ENCODE data around the gene PRPF18. TPM values are rescaled to one million over a fixed set of nuclear protein-coding genes. Genes with fewer than 3 reads are reported as not detected.

PRPF18 gene
- total and polyA plus RNA-seq, 2 of the 4 experiments (the other 2 are of a cell fraction), result 10.0 to 16.9 TPM

DNA sequence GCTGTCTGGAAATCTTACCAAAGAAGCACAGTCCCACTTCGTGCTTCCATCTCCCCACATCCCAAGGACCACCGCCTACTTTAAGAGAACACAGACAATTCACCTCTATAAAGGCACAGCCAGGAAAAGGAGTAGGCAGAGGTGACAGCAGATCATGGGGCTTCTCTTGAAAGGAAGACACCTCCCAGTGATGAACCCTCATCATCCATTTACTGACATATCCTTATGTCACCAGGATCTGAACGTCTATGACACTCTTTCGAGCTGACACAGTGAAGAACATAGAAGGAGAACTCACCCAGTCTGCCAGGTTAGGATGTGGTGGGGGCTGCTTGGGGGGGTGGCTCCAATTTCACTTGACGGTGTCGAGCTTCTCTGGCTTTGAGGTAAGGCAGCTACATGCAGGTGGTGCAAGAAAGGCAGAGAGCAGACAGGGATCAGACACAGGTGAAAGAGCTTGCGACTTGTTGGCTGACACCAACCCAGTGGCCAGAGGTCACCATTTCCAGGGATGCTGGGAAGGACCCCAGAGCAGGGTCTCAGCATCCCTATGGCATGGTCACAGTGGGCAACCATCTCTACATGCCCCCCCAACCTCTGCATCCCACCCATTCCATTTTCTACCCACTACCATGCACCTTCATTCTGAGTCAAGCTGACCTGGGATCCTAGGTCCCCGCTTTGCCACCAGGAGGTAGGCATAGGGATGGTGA lies 67.5 kb downstream of the PRPF18 start:
- H3K4me1 ChIP-seq (ENCODE audit: control insufficient read depth, insufficient read depth, low read length), result peaks cover under 1% of the 10 kb centered on the region; the same call in 1 of the 2 replicates
- H2AFZ ChIP-seq (replicated peaks; ENCODE audit: low read length, poor library complexity), result no peak overlapping the region
- no peak overlapping the region for H4K91ac ChIP-seq (ENCODE audit: insufficient read depth, low read depth, low read length)
- CTCF ChIA-PET, result interaction anchor here (0.5 to 0.8 kb wide), 2 partner anchors 28 to 68 kb away, joined by 6 to 8 read pairs; no protein-coding TSS in a partner anchor
- POLR2A ChIA-PET (ENCODE audit: unreplicated experiment), result no interaction called here
- H2AK9ac ChIP-seq (replicated peaks; ENCODE audit: low read depth, low read length, poor library complexity), result no peak overlapping the region
- no peak overlapping the region for H2AK5ac ChIP-seq (ENCODE audit: low read depth, low read length)
- H3K23ac ChIP-seq (ENCODE audit: low read depth, low read length), result no peak overlapping the region
- H2BK120ac ChIP-seq (ENCODE audit: low read depth, low read length), result no peak overlapping the region
- no peak overlapping the region for H3K4me3 ChIP-seq (ENCODE audit: insufficient read depth, low read depth, low read length)
- H2BK5ac ChIP-seq (ENCODE audit: low read depth, low read length, poor library complexity, severe bottlenecking), result no peak overlapping the region
- intact Hi-C loops (cut with micrococcal nuclease) (no loop called here), dilution Hi-C loops (cut with HindIII; ENCODE audit: low sequenced_read_pairs, unreplicated experiment) (no loop called here), in situ Hi-C loops (cut with MboI; ENCODE audit: low sequenced_read_pairs) (loop anchor here (25.0 kb wide), 1 partner anchor 433 kb away; no protein-coding TSS in a partner anchor)
- DNase-seq (no peak), ATAC-seq (ENCODE audit: low read depth) (no peak)
- no peaks in the 10 kb centered on the region for H3K27me3 ChIP-seq (ENCODE audit: control insufficient read depth, insufficient read depth, low read length)
- no peak overlapping the region for H3K18ac ChIP-seq (ENCODE audit: low read depth, low read length)
- no peak overlapping the region for H3K4me2 ChIP-seq (ENCODE audit: low read depth, low read length)
- peaks cover 9% of the 10 kb centered on the region; the same call in 1 of the 2 replicates for H4K20me1 ChIP-seq (ENCODE audit: insufficient read depth, low read length)
- BruUV-seq (replicated peaks), result no TSS peak
- no CpG with 5 or more reads among the region's 8 CpGs for WGBS, 2 experiments (ENCODE audit: extremely low coverage in 2 of 2, insufficient read length in 1 of 2)
- no peak overlapping the region for H2BK15ac ChIP-seq (ENCODE audit: low read depth, low read length)
- H4K8ac ChIP-seq (ENCODE audit: low read depth in 2 of 2, low read length in 2 of 2), result no peak overlapping the region
- no peak overlapping the region for H3K56ac ChIP-seq (ENCODE audit: extremely low read depth, insufficient read depth, low read length)
- H3K9ac ChIP-seq (ENCODE audit: low read depth, low read length), result no peak overlapping the region
- H4K5ac ChIP-seq (ENCODE audit: low read depth, low read length), result no peak overlapping the region
- peaks cover 63% of the 10 kb centered on the region for H3K36me3 ChIP-seq (ENCODE audit: control insufficient read depth, insufficient read depth, low read length)
- no peak overlapping the region for H3K27ac ChIP-seq (ENCODE audit: insufficient read depth, low read length)
- no peaks in the 10 kb centered on the region; the same call in 1 of the 2 replicates for H3K9me1 ChIP-seq (ENCODE audit: insufficient read depth, low read length)
- H3K14ac ChIP-seq (replicated peaks; ENCODE audit: low read depth, low read length), result no peak overlapping the region
- no peaks in the 10 kb centered on the region for H3K9me3 ChIP-seq (ENCODE audit: control insufficient read depth, insufficient read depth, low read length)
- H3K4ac ChIP-seq (ENCODE audit: low read depth, low read length), result no peak overlapping the region
- H3K79me1 ChIP-seq (ENCODE audit: low read depth in 1 of 2, low read length in 2 of 2), result peaks cover 4 to 42% of the 10 kb centered on the region in 2 experiments; a peak in 3 of 4 replicates
- TF ChIP-seq MAZ (IDR thresholded peaks at IDR 0.05; ENCODE audit: borderline replicate concordance, low read depth, low read length), result no peak
- no peak for TF ChIP-seq RAD21 (IDR thresholded peaks at IDR 0.05; ENCODE audit: low read length)
- TF ChIP-seq, protein P1, sequence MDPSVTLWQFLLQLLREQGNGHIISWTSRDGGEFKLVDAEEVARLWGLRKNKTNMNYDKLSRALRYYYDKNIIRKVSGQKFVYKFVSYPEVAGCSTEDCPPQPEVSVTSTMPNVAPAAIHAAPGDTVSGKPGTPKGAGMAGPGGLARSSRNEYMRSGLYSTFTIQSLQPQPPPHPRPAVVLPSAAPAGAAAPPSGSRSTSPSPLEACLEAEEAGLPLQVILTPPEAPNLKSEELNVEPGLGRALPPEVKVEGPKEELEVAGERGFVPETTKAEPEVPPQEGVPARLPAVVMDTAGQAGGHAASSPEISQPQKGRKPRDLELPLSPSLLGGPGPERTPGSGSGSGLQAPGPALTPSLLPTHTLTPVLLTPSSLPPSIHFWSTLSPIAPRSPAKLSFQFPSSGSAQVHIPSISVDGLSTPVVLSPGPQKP (IDR thresholded peaks at IDR 0.05; ENCODE audit: borderline replicate concordance, low read depth, low read length), result no peak
- no peak for TF ChIP-seq CEBPB (IDR thresholded peaks at IDR 0.05; ENCODE audit: low read depth, low read length)
- TF ChIP-seq, protein P2, sequence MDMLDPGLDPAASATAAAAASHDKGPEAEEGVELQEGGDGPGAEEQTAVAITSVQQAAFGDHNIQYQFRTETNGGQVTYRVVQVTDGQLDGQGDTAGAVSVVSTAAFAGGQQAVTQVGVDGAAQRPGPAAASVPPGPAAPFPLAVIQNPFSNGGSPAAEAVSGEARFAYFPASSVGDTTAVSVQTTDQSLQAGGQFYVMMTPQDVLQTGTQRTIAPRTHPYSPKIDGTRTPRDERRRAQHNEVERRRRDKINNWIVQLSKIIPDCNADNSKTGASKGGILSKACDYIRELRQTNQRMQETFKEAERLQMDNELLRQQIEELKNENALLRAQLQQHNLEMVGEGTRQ (IDR thresholded peaks at IDR 0.05; ENCODE audit: low read depth, low read length), result no peak
- no peak for TF ChIP-seq POLR2A (IDR thresholded peaks at IDR 0.05; ENCODE audit: low read depth, low read length)
- no peak for TF ChIP-seq NFE2L2 (IDR thresholded peaks at IDR 0.05; ENCODE audit: low read depth, low read length)
- no peak for TF ChIP-seq BHLHE40 (IDR thresholded peaks at IDR 0.05; ENCODE audit: low read depth, low read length)
- TF ChIP-seq FOS (IDR thresholded peaks at IDR 0.05; ENCODE audit: low read depth, low read length), result no peak
- H2BK20ac ChIP-seq (ENCODE audit: low read depth, low read length), result no peak overlapping the region

All from IMR-90 (cell line).